ENCODE results near the gene ZNF30. TPM values are rescaled to one million over a fixed set of nuclear protein-coding genes. Genes with fewer than 3 reads are reported as not detected.

Gene ZNF30
- total RNA-seq, 1 experiment from 2014 or later = 8.3 TPM

DNA sequence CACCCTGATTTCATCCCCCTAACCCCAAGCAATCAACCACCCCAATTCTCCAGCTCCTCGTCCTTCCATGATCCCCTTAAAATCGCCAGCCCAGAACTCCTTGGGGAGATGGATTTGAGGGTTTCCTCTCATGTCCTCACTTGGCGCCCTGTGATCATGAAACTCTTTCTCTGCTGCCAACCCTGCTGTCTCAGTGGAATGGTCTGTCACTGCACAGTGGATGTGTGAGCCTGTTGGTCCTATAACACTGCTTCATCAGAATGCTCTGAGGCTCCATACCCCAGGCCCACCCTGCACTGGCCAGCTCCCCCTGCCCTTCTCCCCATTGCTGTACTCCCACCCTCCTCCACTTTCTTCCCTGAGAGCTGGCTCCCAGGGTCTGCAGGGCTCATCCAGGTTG, 49.9 kb downstream of the ZNF30 start:
- Histone ChIP-seq H4K20me1 (ENCODE audit: control insufficient read depth, insufficient read depth, insufficient read length) (no peaks in the 10 kb centered on the region), H3K27me3 (ENCODE audit: insufficient read depth, low read length) (no peaks in the 10 kb centered on the region), H3K56ac (ENCODE audit: insufficient read length, low read depth, low read length) (no peak overlapping the region), H3K23me2 (ENCODE audit: insufficient read length, low read depth, low read length, poor library complexity, severe bottlenecking) (no peaks in the 10 kb centered on the region), H3K4ac (ENCODE audit: low read depth, low read length) (no peak overlapping the region), H3K9me3 (ENCODE audit: control insufficient read depth, low read depth, low read length) (no peaks in the 10 kb centered on the region), H3K4me2 (ENCODE audit: insufficient read depth, insufficient read length, low read length) (no peak overlapping the region), H3K79me2 (ENCODE audit: insufficient read depth, low read length) (no peaks in the 10 kb centered on the region), H4K8ac (replicated peaks; ENCODE audit: insufficient read length, low read depth, low read length) (no peak overlapping the region), H2AK5ac (ENCODE audit: insufficient read length, low read length) (no peak overlapping the region), H3K27ac (ENCODE audit: insufficient read length, low read depth, low read length) (no peak overlapping the region), H2BK12ac (ENCODE audit: insufficient read length, low read depth, low read length) (no peak overlapping the region), H4K5ac (ENCODE audit: insufficient read length, low read depth, low read length) (no peak overlapping the region), H2BK20ac (ENCODE audit: low read depth, low read length, poor library complexity, severe bottlenecking) (no peak overlapping the region), H3K14ac (ENCODE audit: insufficient read depth, low read length) (no peak overlapping the region), H3K79me1 (ENCODE audit: insufficient read depth, low read depth, low read length, poor library complexity, severe bottlenecking) (no peaks in the 10 kb centered on the region), H2BK120ac (ENCODE audit: low read depth, low read length, poor library complexity, severe bottlenecking) (no peak overlapping the region), H2BK15ac (ENCODE audit: low read depth, low read length) (no peak overlapping the region), H4K91ac (ENCODE audit: insufficient read length, low read depth, low read length) (no peak overlapping the region), H3K23ac (ENCODE audit: insufficient read length, low read depth, low read length) (no peak overlapping the region), H3K18ac (ENCODE audit: insufficient read length, low read depth, low read length) (no peak overlapping the region), H3T11ph (ENCODE audit: low read length) (no peak overlapping the region), H2AFZ (ENCODE audit: low read length) (no peak overlapping the region), H2BK5ac (ENCODE audit: insufficient read length, low read length) (no peak overlapping the region), H3K9ac (ENCODE audit: extremely low read depth, insufficient read length, low read length) (no peak overlapping the region), H3K4me1 (ENCODE audit: insufficient read depth, low read length) (no peaks in the 10 kb centered on the region)
- Mint-ChIP-seq H3K36me3 (ENCODE audit: insufficient read depth in 1 of 3, low read depth in 3 of 3) (peaks cover 0 to 5% (median 4%) of the 10 kb centered on the region in 3 experiments; a peak in 4 of 7 replicates), H3K9me3 (peaks cover 10 to 12% of the 10 kb centered on the region in 2 experiments), H3K4me1 (peaks cover 12 to 14% of the 10 kb centered on the region in 2 experiments), H3K4me3 (no peak overlapping the region), H3K27ac (peak overlapping the region in 1 of 3 experiments; percentile 20; a peak in 1 of 7 replicates), H3K27me3 (ENCODE audit: low read depth) (peaks cover 8% of the 10 kb centered on the region)
- no CpG with 5 or more reads among the region's 3 CpGs for WGBS (ENCODE audit: extremely low coverage, insufficient read length, low lambda C conversion rate)
- TF ChIP-seq, protein P1, sequence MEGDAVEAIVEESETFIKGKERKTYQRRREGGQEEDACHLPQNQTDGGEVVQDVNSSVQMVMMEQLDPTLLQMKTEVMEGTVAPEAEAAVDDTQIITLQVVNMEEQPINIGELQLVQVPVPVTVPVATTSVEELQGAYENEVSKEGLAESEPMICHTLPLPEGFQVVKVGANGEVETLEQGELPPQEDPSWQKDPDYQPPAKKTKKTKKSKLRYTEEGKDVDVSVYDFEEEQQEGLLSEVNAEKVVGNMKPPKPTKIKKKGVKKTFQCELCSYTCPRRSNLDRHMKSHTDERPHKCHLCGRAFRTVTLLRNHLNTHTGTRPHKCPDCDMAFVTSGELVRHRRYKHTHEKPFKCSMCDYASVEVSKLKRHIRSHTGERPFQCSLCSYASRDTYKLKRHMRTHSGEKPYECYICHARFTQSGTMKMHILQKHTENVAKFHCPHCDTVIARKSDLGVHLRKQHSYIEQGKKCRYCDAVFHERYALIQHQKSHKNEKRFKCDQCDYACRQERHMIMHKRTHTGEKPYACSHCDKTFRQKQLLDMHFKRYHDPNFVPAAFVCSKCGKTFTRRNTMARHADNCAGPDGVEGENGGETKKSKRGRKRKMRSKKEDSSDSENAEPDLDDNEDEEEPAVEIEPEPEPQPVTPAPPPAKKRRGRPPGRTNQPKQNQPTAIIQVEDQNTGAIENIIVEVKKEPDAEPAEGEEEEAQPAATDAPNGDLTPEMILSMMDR (conservative IDR thresholded peaks at IDR 0.05) = no peak
- no peak for DNase-seq

Measured in H9 (cell line).